ENCODE data around the gene NKIRAS2.
A peak's percentile ranks its signal among the peaks of the same experiment; 100 is the strongest.

Gene NKIRAS2

DNA sequence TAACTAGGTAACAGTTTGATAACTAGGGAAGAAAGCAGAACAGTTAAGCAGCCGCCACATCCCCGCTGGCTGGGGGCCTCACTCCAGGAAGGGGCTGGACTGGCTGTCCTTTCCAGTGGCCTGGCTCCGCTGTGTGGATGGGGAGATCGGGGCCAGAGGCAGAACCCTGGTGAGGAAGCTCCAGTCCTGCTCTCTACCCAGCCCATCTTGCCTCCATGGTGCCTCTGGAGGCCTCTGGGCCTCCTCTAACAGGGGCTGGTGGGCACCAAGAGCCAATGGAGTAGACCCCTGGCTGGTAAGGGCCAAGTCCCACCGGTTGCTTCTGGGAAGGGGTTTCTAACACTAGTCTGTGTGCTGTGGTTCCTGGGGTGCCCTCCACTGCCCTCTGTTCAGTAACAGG lies 45.2 kb upstream of the NKIRAS2 start:
- DNase-seq (ENCODE audit: low read depth, low spot score): no peak
- H3K36me3 ChIP-seq (ENCODE audit: insufficient read depth, insufficient read length, low read length): peaks cover 75% of the 10 kb centered on the region
- no peaks in the 10 kb centered on the region for H3K9me3 ChIP-seq (ENCODE audit: insufficient read depth, low read length)
- H3K9ac ChIP-seq (ENCODE audit: insufficient read length, low read depth): peak overlapping the region; percentile 12
- H3K4me3 ChIP-seq (ENCODE audit: insufficient read length, low read depth): no peak overlapping the region
- TF ChIP-seq SUZ12 (IDR thresholded peaks at IDR 0.05; ENCODE audit: extremely low read depth, insufficient read depth, insufficient read length): no peak
- TF ChIP-seq YY1 (IDR thresholded peaks at IDR 0.05; ENCODE audit: insufficient read depth, insufficient read length): no peak
- TF ChIP-seq ZNF274 (IDR thresholded peaks at IDR 0.05; ENCODE audit: low read depth, low read length): no peak
- H3K4me1 ChIP-seq (ENCODE audit: insufficient read depth, insufficient read length): no peaks in the 10 kb centered on the region
- no peaks in the 10 kb centered on the region for H3K27me3 ChIP-seq (ENCODE audit: insufficient read depth, insufficient read length)

DNA sequence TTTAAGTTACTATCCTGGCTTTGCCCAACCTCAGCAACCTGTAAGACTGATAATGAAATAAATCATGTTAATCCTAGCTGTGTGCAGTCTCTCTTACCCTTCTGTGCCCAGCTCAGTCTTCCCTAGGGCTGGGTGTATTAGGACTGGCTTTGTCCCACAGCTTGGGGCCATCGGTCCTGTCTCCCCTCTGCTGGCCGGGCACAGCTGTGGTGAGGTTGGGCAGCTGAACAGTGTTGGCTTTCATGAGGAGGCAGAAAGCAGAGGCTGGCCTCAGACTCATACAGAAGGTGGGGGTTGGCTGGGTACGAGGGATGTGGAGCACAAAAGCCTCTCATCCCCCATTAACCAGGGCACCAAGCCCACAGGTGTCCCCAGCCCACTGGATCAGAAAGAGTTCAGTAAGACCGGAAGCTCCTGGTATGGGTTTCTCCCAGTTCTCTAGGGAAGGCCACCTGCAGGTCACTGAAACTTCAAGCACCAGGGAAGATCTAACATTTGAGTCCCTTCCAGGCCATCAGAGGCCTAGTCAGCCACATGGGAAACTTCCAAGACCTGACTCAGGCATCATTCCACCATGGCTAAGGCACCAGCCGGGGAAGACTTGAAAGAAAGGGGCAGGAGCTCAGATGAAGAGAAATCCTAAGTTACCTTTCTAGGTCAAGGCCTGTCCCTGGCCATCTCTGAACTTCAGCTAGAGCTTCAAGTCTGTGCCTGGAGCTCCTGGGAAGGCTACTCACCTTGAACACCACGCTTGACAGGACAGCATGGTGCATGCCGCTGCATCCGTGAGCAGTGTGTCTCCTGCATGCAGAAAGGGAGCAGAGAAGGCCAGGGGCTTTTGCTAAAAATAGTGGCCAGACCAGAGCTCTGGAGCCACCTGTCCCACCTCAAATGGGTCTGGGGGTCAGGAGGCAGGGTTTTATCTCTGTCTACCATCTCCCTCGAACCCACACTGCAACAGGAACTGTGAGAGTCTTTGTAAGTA lies 44.5 kb upstream of the NKIRAS2 start:
- no peak for DNase-seq (ENCODE audit: low read depth, low spot score)
- H3K4me3 ChIP-seq (ENCODE audit: insufficient read length, low read depth): no peak overlapping the region
- no peaks in the 10 kb centered on the region for H3K27me3 ChIP-seq (ENCODE audit: insufficient read depth, insufficient read length)
- no peak overlapping the region for H3K9ac ChIP-seq (ENCODE audit: insufficient read length, low read depth)
- H3K36me3 ChIP-seq (ENCODE audit: insufficient read depth, insufficient read length, low read length): peaks cover 82% of the 10 kb centered on the region
- H3K9me3 ChIP-seq (ENCODE audit: insufficient read depth, low read length): no peaks in the 10 kb centered on the region
- TF ChIP-seq SUZ12 (IDR thresholded peaks at IDR 0.05; ENCODE audit: extremely low read depth, insufficient read depth, insufficient read length) (no peak), ZNF274 (IDR thresholded peaks at IDR 0.05; ENCODE audit: low read depth, low read length) (no peak), YY1 (IDR thresholded peaks at IDR 0.05; ENCODE audit: insufficient read depth, insufficient read length) (no peak)
- no peaks in the 10 kb centered on the region for H3K4me1 ChIP-seq (ENCODE audit: insufficient read depth, insufficient read length)

DNA sequence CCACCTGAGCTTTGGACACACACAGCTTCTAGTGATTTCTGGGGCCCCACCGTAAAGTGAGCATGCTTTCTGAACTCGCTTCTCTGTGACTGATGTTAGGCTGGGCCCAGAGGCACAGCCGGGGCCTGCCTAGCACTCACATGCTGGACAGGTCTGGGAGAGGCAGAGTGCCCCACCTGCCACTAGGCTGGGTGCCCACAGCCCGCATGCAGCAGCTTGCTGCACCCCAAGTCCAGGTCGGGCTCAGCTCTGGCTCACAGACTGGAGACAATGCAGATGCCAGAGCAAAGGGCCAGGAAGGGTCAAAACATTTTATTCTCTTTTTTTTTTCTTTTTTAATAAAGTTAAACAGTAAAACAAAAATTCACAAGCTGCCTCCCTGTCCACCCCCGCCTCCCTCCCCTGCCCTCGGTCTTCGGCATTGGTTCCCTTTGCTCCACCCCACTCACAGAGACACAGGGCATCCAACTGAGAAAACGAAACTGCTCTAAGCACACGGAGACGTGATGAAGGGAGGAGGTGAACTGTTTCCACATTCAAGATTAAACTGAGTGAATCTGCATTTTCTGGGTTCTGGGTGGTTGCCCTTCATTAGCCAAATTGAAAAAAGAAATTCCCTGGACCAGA lies 43.6 kb upstream of the NKIRAS2 start:
- Histone ChIP-seq H3K4me3 (ENCODE audit: insufficient read length, low read depth) (no peak overlapping the region), H3K36me3 (ENCODE audit: insufficient read depth, insufficient read length, low read length) (peaks cover 83% of the 10 kb centered on the region), H3K9me3 (ENCODE audit: insufficient read depth, low read length) (no peaks in the 10 kb centered on the region), H3K4me1 (ENCODE audit: insufficient read depth, insufficient read length) (no peaks in the 10 kb centered on the region), H3K27me3 (ENCODE audit: insufficient read depth, insufficient read length) (no peaks in the 10 kb centered on the region), H3K9ac (ENCODE audit: insufficient read length, low read depth) (no peak overlapping the region)
- DNase-seq (ENCODE audit: low read depth, low spot score): no peak
- TF ChIP-seq SUZ12 (IDR thresholded peaks at IDR 0.05; ENCODE audit: extremely low read depth, insufficient read depth, insufficient read length): no peak
- TF ChIP-seq ZNF274 (IDR thresholded peaks at IDR 0.05; ENCODE audit: low read depth, low read length): no peak
- no peak for TF ChIP-seq YY1 (IDR thresholded peaks at IDR 0.05; ENCODE audit: insufficient read depth, insufficient read length)

DNA sequence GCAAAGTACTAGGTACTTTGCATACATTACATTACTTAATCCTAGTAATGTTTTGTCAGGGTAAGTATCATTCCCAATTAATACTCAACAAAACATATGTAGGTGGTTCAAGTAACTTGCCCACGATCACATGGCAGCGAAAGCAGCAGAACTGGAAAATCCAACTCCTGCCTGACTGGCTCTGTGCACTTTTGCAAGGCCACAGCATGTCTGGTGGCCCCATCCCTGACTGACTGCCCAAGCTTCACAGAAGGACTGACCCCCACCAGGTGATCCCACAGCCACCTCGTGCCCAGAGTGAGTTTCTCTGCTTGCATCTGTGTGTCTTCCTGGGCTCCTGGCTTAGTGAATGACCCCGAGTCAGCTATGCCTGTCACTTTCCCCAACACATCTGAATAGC lies 41.9 kb upstream of the NKIRAS2 start:
- Histone ChIP-seq H3K9me3 (ENCODE audit: insufficient read depth, low read length) (no peaks in the 10 kb centered on the region), H3K9ac (ENCODE audit: insufficient read length, low read depth) (no peak overlapping the region), H3K4me3 (ENCODE audit: insufficient read length, low read depth) (no peak overlapping the region), H3K36me3 (ENCODE audit: insufficient read depth, insufficient read length, low read length) (peaks cover 86% of the 10 kb centered on the region), H3K4me1 (ENCODE audit: insufficient read depth, insufficient read length) (no peaks in the 10 kb centered on the region), H3K27me3 (ENCODE audit: insufficient read depth, insufficient read length) (no peaks in the 10 kb centered on the region)
- TF ChIP-seq SUZ12 (IDR thresholded peaks at IDR 0.05; ENCODE audit: extremely low read depth, insufficient read depth, insufficient read length) (no peak), ZNF274 (IDR thresholded peaks at IDR 0.05; ENCODE audit: low read depth, low read length) (no peak), YY1 (IDR thresholded peaks at IDR 0.05; ENCODE audit: insufficient read depth, insufficient read length) (no peak)
- DNase-seq (ENCODE audit: low read depth, low spot score): no peak

DNA sequence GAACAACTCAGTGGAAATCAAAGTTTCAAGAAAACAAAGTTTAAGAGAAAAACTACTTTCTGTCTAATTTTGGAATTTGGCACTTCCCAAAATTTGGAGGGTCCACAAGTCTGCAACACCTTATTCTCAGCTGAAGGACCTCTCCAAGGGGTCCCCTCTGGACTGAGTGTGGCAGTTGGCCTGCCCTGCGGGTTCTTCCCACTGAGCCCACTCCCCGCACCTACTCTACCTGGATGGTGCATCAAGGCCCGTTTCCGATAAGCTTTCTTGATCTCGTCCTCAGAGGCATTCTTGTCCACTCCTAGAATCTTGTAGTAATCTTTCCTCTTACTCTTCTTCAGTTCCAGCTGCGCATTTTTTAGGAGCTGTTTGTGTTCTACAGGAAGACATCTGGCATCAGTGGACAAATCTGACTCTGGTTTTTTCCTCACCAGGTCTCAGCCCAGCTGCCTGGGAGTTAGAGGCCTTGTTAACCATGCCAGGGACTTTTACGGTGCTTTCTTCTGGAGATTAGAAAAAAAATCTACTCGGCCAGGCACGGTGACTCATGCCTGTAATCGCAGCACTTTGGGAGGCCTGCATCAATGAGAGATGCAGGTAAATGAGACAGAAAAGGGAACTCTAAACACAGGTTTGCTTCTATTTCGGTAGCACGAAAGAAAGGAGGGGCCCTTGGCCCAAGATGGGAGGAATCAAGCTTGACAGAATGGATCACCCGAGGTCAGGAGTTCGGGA lies 37.7 kb upstream of the NKIRAS2 start:
- H3K36me3 ChIP-seq (ENCODE audit: insufficient read depth, insufficient read length, low read length): peaks cover 84% of the 10 kb centered on the region
- no peak overlapping the region for H3K4me3 ChIP-seq (ENCODE audit: insufficient read length, low read depth)
- DNase-seq (ENCODE audit: low read depth, low spot score): no peak
- no peaks in the 10 kb centered on the region for H3K9me3 ChIP-seq (ENCODE audit: insufficient read depth, low read length)
- no peak overlapping the region for H3K9ac ChIP-seq (ENCODE audit: insufficient read length, low read depth)
- TF ChIP-seq YY1 (IDR thresholded peaks at IDR 0.05; ENCODE audit: insufficient read depth, insufficient read length) (no peak), SUZ12 (IDR thresholded peaks at IDR 0.05; ENCODE audit: extremely low read depth, insufficient read depth, insufficient read length) (no peak), ZNF274 (IDR thresholded peaks at IDR 0.05; ENCODE audit: low read depth, low read length) (no peak)
- H3K4me1 ChIP-seq (ENCODE audit: insufficient read depth, insufficient read length): no peaks in the 10 kb centered on the region
- H3K27me3 ChIP-seq (ENCODE audit: insufficient read depth, insufficient read length): no peaks in the 10 kb centered on the region

DNA sequence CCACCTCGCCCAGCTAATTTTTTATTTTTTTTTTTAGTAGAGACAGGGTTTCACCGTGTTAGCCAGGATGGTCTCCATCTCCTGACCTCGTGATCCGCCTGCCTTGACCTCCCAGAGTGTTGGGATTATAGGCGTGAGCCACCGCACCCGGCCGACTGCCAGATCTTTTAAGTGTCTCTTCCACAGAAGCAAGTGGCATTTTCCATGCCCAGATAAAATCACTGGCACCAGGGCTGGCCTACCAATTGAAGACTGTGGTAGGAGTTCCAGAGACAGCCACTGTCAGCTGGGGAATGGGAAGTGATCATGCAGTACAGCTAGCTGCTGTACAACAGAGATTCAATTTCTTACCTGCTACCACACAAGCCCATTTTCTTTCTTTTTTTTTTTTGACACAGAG lies 35.4 kb upstream of the NKIRAS2 start:
- Histone ChIP-seq H3K27me3 (ENCODE audit: insufficient read depth, insufficient read length) (no peaks in the 10 kb centered on the region), H3K4me3 (ENCODE audit: insufficient read length, low read depth) (no peak overlapping the region), H3K36me3 (ENCODE audit: insufficient read depth, insufficient read length, low read length) (peaks cover 95% of the 10 kb centered on the region), H3K4me1 (ENCODE audit: insufficient read depth, insufficient read length) (no peaks in the 10 kb centered on the region), H3K9me3 (ENCODE audit: insufficient read depth, low read length) (no peaks in the 10 kb centered on the region), H3K9ac (ENCODE audit: insufficient read length, low read depth) (no peak overlapping the region)
- no peak for DNase-seq (ENCODE audit: low read depth, low spot score)
- no peak for TF ChIP-seq YY1 (IDR thresholded peaks at IDR 0.05; ENCODE audit: insufficient read depth, insufficient read length)
- TF ChIP-seq ZNF274 (IDR thresholded peaks at IDR 0.05; ENCODE audit: low read depth, low read length): no peak
- no peak for TF ChIP-seq SUZ12 (IDR thresholded peaks at IDR 0.05; ENCODE audit: extremely low read depth, insufficient read depth, insufficient read length)

Data from NT2/D1 (cell line).